COR-L47 (cell line): ENCODE data around the gene ZNF586.
"Not testable (repeated sequence)": the region's sequence is repeated elsewhere in the genome, so short reads cannot be mapped to it uniquely, and the experiment has no call there.

Source experiments
- DNase-seq: peaks from one replicate; lab custom pipeline; 2025; lab: John Stamatoyannopoulos, UW

The ZNF586 gene

DNA sequence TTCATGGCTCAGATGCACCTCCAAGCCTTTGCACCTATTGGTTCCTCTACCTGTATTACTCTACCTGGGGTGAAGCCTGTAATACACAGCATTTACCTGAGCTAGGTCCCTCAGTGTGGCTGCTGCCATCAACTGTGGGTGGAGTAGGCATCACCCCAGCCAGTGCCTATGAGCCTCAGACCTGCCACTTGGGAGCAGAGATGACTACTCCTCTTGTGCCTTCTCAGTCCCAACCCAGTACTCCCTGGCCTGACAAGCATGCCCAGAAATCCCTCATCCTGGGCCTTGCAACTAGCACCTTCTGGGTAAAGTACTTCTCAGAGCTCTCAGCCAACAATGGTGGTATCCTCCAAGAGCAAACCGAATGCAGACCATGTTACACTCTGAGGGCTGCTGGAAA lies 27.1 kb downstream of the ZNF586 start:
- DNase-seq: not testable (repeated sequence)

DNA sequence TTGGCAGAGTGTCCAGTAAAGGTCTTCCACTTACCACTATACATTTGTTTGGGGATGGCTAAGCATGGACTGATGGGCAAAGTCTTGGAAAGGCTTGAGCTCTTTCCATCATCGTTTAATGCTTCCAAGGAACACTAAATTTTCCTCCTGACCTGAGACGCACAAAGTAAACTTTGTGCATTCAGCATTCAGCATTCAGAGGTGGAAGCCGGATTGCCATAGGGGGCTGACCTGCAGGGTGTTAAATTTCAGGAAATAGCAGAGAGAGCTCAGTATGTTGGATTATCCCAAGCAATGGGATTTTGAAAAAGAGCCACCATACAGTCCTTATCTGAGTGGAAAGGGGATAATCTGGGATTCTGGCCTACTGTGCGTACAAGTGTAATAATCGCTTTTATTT lies 31.2 kb downstream of the ZNF586 start:
- no peak for DNase-seq

GRCh38 chr19:57802269-57802668 lies 32.8 kb downstream of the ZNF586 start:
- DNase-seq: no peak

GRCh38 chr19:57803265-57803593 lies 33.8 kb downstream of the ZNF586 start:
- DNase-seq: no peak

GRCh38 chr19:57803594-57804325 lies 34.3 kb downstream of the ZNF586 start:
- no peak for DNase-seq

DNA sequence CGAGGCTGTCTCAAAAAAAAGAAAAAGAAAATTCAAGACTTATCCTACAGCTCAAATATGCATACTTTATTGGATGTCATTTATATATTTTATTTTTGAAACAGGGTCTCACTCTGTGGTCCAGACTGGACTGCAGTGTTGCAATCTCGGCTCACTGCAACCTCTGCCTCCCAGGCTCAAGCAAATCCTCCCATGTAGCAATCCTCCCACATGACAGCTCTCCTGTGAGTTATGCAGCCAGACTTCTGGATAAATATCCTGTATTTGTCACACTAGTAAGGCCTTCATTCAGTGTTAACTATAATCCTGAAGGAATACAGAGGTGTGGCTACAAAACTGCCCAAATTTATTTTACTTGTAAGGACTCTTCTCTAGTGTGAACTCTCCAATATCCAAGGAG lies 38.1 kb downstream of the ZNF586 start:
- no peak for DNase-seq

DNA sequence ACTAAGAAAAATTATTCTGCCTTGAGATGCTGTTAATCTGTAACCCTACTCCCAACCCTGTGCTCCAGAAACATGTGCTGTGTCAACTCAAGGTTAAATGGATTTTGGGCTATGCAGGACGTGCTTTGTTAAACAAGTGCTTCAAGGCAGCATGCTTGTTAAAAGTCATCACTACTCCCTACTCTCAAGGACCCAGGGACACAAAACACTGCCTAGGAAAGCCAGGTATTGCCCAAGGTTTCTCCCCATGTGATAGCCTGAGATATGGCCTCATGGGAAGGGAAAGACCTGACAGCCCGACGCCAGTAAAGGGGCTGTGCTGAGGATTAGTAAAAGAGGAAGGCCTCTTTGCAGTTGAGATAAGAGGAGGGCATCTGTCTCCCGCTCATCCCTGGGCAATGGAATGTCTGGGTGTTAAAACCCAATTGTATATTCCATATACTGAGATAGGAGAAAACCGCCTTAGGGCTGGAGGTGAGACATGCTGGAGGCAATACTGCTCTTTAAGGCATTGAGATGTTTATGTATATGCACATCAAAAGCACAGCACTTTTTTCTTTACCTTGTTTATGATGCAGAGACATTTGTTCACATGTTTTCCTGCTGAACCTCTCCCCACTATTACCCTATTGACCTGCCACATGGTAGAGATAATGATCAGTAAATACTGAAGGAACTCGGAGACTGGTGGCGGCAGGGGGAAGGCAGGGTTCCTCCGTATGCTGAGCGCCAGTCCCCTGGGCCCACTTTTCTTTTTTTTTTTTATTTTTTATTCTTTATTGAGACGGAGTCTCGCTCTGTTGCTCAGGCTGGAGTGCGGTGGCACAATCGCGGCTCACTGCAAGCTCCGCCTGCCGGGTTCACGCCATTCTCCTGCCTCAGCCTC lies 41.2 kb downstream of the ZNF586 start:
- DNase-seq: not testable (repeated sequence)

DNA sequence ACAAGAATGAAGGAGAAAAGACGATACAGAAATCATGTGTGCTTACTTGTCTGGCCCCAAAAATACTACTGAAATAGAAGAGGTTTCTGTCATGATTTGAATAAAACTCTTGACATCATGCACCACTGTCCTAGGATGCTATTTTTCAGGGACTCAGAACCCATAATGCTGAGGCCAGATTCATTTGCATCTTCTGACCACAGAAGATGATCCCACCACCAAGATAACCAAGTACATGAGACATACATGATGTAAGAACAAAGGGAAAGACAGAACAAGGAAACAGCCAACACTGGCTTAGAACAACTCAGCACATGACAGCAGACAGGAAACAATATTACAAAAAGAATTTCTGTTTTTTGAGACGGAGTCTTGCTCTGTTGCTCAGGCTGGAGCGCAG lies 42.8 kb downstream of the ZNF586 start:
- no peak for DNase-seq

GRCh38 chr19:57812975-57813820 lies 43.7 kb downstream of the ZNF586 start:
- DNase-seq: not testable (repeated sequence)

DNA sequence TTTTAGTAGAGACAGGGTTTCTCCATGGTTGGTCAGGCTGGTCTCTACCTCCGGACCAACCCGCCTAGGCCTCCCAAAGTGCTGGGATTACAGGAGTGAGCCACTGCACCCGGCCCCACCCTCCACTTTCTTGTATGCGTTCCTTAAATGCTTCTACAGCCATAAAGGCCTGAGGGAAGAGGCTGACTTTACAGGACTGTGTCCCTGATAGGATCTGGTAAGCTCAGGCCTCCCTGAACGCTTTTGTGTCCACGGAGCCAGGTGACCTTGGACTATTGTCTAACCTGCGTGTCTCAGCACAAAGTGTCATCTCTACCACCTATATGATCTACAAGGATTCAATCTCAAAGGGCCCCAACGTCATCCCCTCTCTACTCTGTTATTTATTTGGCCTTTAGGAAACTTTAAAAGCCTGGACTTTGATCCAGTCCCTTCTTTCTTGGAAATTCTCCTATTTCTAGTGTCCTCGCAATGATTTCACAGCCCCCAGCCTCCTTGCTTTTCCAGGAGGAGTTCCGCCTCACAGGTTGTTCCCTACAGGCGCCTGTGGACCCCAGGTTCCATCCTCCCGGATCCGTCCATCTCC lies 44.5 kb downstream of the ZNF586 start:
- DNase-seq: no peak

DNA sequence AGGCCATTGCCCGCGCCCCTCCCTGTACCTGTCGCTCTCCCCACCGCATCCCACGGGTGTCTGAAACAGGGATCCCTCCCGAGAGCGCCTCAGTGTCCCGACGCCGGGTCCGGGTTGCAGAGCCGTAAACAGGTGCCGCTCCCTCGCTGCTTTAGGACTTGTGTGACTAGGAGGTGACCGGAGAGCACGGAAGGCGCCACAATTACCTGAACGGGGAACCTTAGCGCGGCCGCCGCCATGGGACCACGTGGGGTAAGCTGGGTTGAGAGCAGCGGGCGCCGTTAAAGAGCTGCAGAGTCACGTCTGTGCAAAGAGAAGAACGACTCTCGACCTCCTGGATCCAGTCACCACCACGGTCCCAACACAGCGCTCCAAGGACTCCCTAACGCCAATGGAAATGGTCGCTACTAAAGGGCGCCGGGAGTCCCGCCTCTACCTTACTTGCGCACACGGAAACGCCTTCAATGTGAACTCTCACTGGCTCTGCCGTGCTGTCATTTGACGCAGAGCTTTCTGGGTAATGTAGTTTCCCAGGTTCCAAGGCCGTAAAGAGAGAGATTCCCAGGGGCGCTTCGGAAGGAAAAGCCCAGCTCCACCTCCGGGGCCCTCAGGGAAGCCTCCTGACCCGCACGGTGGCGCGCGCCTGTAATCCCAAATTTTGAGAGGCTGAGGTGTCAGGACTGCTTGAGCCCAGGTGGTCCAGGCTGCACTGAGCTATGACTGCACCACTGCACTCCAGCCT lies 45.2 kb downstream of the ZNF586 start, which contains the start of gene ZNF552:
TSS of gene ZNF552 (minus strand) at position 409 of the 742 bp plus-strand sequence. CDS start at position 239, 170 bp downstream.
- peak; percentile 88 for DNase-seq

DNA sequence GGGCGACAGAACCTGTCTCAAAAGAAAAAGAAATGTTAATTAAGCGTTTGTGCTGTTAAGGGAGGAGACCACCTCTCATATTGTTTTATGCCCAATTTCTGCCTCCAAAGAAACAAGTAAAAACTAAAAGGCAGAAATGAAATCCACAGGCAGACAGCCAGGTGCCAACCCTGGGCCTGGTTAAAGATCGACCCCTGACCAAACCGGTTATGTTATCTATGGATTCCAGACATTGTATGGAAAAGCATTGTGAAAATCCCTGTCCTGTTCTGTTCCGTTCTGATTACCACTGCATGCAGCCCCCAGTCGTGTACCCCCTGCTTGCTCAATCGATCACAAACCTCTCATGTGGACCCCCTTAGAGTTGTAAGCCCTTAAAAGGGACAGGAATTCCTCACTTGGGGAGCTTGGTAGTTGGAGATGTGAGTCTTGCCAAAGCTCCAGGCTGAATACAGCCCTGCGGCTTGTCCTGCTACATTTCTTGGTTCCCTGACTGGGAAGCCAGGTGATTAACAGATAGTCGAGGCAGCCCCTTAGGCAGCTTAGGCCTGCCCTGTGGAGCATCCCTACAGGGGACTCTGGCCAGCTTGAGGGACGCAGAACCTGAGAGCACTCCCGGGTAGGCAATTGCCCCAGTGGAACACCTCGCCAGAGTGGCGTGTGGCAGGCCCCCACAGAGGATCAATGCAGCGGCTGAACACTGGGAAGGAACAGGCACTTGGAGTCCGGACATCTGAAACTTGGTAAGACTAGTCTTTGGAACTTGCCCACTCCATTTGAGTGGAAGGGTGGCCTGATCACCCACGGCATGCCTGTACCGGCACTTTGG lies 46.0 kb downstream of the ZNF586 start:
- DNase-seq: no peak

- DNase-seq: no peak
Observed at GRCh38 chr19:57816652-57817051, 47.2 kb downstream of the ZNF586 start.

DNA sequence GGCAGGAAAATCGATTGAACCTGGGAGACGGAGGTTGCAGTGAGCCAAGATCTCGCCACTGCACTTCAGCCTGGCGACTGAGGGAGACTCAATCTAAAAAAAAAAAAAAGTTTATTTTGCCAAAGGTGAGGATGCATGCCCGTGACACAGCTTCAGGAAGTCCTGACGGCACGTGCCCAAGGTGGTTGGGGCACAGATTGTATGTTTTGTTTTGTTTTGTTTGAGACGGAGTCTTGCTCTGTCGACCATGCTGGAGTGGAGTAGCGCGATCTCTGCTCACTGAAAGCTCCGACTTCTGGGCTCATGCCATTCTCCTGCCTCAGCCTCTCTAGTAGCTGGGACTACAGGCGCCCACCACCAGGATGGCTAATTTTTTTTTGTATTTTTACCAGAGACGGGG lies 48.5 kb downstream of the ZNF586 start:
- DNase-seq: no peak

DNA sequence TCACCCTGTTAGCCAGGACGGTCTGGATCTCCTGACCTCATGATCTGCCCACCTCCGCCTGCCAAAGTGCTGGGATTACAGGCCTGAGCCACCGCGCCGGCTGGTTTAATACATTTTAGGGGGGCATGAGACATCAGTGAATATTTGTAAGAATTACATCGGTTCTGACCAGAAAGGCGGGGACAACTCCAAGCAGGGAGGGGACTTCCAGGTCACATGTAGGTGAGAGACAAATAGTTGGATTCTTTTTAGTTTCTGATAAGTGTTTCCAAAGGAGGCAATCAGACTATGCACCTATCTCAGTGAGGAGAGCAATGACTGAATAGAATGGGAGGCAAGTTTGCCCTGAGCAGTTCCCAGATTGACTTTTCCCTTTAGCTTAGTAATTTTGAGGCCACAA lies 48.9 kb downstream of the ZNF586 start:
- no peak for DNase-seq

DNA sequence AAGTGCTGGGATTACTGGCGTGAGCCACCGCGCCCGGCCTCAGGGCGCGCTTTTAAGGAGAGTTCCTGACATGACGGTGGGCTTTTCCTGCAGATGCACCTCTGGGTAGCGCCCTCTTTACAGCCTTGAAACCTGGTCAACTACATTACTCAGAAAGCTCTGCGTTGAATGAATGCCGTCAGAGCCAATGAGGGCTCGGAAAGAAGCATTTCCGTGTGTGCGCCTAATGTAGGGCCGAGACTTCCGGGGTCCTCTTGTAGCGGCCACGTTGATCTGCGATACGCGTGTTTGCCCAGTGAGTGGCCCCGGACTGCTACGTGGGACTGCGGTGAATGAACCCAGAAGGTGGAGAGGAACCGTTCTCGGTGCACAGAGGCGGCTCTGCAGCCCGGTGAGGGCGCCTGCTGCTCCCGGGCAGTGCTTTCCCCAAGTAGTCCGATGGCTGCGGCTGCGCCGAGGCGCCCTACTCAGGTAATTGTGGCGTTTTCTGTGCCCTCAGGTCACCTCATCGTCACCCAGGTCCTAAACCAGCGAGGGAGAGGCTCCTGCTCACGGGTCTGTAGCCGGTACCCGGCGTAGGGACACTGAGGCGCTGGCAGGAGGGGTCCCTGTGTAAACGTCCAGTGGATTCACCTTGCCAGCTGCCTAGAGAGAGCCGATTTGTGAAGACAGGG lies 50.1 kb downstream of the ZNF586 start:
- peak; percentile 88 for DNase-seq

DNA sequence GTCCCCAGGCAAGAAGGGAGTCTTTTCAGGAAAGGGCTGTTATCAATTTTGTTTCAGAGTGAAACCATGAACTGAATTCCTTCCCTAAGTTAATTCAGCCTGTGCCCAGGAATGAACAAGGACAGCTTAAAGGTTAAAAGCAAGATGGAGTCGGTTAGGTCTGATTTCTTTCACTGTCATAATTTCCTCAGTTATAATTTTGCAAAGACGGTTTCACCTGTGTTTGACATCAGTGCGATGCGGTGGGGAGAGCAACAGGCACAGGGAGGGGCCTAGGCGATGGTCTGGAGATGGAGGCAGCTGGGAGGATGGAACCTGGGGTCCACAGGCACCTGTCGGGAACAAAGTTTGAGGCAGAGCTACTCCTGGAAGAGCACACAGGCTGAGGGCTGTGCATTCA lies 51.1 kb downstream of the ZNF586 start:
- no peak for DNase-seq

GRCh38 chr19:57821095-57821494 lies 51.6 kb downstream of the ZNF586 start:
- DNase-seq: not testable (repeated sequence)

DNA sequence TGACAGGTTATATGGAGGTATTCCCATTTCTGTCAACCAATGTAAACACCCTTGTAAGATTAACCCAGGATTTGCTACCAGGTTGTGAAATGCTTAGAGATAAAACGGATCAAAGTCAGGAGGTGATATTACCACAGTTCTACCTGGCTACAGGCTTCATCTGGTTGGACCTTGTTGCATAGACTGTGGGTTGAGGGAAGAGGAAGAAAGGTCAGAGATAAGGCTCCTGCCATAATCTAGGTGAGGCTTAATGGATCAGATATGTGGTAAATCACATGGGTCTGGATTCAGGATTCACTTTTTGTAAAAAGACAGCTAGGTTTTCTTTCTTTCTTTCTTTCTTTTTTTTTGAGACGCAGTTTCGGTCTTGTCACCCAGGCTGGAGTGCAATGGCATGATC lies 52.0 kb downstream of the ZNF586 start:
- not testable (repeated sequence) for DNase-seq

DNA sequence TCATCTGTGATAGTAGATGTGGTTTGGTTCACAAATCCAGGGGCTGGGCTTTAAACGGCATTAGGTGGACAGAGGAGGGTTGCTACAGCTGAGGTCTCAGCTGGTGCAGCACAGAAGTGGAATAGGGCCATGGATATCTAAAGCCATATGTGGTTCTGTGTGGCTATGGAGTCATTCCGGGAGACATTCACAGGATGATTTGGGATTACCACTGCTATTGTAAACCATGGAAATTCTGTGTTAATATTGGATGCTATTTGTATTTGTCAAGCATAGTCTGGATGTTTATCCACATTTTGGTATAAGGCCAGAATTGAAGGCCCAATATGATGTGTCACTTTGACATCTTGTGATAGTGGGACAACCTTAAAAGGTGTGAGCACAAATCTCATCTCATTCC lies 53.7 kb downstream of the ZNF586 start:
- DNase-seq: not testable (repeated sequence)
